Activated CD8-positive, alpha-beta memory T cell treated with anti-CD3 and anti-CD28 coated beads, Interleukin-2, amount 50 U/mL, for 48 hours (primary cell): ENCODE results near the gene S1PR2.
"Not testable (repeated sequence)": the region's sequence is repeated elsewhere in the genome, so short reads cannot be mapped to it uniquely, and the experiment has no call there.

Source experiments
- DNase-seq: peaks from one replicate; pipeline ENCODE4 v3.0.0-alpha.2; 2020

S1PR2 gene

DNA sequence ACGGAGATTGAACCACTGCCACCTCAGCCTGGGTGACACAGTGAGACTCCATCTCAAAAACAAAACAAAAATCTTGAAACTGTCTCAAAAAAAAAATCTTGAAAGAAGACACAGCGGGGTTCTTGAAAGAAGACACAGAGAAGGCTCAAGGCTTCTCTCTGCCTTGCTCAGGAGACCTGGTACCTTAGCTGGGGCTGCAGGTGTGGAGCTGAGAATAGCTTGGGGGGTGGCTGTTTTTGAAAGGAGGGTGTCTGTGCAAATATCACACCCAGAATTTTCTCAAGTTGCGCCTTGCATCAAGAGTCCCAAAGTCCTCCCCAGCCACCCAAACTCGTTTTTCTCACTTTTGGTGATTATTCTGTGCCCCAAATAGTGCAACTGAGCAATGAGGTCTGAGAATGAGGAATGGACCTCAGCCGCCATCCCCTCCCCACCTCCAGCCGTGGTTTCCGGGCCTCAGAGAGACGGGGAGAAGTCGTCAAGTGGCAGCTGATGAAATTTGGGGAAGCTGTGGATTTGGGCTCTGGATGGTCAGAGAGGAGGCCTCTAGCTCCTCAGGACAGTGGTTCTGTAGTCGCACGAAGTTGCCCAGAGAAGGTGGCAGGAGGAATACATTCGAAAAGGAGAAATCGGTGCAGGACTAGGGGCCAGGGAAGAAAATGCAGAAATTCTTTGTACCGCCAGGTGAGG lies 8.8 kb downstream of the S1PR2 start:
- no peak for DNase-seq

DNA sequence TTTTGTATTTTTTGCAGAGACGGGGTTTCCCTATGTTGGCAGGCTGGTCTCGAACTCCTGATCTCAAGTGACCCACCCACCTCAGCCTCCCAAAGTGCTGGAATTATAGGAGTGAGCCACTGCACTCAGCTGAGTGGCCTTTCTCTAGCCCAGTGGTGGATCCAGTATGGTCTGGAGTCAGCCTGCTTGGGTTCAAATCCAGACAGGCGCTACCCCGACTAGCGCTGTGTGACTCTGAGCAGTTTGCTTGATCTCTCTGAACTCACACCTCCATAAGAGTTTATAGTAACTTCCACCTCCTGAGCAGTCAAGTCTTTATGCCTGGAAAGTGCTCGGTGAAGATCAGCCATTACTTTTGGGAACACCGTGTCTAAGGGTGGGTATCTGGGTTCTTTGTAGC lies 10.4 kb downstream of the S1PR2 start:
- DNase-seq: no peak

DNA sequence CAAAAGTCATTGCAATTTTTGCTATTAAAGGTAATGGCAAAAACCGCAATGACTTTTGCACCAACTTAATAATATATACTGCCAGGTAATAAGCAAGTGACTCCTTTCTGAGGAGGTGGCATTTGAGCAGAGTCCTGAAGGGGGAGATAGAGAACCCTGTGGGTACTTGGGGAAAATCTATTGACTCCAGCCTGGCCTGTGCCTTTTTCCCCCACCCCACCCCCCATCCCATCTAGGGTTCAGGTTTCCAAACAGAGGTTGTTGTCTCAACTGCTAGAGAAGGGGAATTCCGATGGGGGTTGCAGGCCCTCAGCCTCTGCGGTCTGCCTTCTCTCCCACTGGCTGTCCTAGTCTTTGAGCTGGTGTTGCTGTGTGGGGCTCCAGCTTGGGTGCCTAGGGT lies 11.5 kb downstream of the S1PR2 start:
- no peak for DNase-seq

DNA sequence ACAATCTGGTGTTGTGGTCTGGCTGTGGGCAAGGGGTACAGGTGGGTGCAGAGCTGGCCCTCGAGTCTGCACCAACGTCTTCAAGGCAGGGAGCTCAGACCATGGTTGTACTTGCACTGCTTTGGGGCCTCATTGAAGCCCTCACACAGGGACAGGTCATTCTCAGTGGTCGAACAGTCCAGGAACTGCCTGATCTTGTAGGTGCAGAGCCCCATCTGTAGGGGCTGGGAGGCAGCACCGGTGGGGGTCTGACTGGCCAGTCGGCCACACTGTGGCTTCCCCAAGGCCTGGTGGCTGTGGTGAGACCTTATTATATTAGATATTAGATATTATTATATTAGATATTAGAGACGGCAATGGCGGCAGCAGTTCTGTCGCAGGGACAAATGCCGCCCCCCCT lies 14.0 kb downstream of the S1PR2 start:
- DNase-seq: no peak

DNA sequence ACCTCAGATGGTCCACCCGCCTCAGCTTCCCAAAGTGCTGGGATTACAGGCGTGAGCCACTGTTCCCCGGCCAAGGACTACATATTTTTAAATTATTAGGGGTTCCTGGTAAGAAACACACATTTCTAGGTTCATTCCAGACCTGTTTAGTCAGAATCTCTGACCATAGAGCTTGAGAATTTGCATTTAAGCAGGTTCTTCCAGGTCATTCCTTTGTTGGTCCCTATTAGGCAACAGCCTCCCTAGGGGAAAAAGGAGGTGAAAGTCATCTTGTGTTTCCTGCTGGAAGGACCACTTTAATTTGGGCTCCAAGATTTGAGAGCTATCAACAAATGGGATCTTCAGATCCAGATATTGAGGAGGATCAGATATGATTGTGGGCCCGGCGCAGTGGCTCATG lies 16.3 kb downstream of the S1PR2 start:
- DNase-seq: no peak

DNA sequence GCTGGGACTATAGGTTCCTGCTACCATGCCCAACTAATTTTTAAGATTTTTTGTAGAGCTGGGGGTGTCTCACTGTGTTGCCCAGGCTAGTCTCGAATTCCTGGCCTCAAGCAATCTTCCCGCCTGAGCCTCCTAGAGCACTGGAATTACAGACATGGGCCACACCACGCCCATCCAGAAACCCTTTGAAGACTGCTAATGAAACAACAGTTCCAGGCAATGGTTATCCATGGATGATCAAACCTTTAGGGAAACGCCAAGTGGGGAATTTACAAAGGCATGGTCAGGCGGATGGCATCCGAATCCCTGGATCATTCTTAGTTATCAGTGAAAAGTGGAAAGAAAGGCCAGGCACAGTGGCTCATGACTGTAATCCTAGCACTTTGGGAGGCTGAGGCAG lies 19.4 kb downstream of the S1PR2 start:
- DNase-seq: no peak

DNA sequence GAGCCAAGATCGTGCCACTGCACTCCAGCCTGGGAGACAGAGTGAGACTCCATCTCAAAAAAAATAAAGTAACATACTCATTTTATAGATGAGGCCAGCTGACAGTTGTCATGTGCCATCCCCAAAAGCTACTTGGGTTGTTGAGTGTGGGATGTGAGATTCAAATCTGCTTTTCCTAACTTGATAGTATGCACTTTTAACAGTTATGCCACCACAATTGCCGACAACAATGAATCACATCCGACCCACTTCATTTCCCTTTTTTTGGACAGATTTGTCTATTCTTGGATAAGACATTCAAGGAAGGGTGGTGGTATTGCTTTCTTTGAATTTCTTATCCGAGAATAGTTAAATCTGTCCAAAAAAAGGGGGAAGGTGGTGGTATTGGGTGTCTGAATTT lies 20.1 kb downstream of the S1PR2 start:
- no peak for DNase-seq

DNA sequence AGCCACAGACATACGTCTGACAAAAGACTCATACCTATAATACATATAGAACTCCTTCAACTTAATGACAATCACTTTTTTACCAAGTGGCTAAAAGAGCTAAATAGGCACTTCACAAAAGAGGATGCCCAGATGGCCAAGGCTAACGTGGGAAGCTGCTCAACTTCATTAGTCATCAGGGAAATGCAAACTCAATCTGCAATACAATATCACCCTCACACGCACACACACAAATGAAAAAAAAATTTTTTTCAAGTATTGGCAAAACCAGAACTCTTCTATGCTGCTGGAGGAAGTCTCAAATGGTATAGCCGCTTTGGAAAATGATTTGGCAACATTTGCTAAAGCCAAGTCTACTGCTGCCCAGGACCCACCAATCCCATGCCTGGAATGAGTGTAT lies 21.8 kb downstream of the S1PR2 start:
- DNase-seq: no peak

DNA sequence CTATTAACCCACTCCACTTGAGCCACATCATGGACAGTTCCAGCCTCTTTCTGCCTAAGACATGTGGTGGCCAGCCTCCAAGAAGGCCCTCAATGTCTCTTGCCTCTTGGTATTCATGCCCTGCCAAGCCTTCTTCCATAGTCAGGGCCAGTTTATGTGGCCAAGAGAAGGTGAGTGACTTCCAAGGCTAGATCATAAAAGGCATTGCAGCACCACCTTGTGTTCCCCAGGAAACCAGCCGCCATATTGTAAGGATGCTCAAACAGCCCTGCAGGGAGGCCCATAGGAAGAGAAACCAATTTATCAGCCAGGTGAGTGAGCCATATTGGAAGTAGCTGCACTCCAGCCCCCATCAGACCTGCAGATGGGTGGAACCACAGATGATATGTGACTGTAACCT lies 24.1 kb downstream of the S1PR2 start:
- no peak for DNase-seq

DNA sequence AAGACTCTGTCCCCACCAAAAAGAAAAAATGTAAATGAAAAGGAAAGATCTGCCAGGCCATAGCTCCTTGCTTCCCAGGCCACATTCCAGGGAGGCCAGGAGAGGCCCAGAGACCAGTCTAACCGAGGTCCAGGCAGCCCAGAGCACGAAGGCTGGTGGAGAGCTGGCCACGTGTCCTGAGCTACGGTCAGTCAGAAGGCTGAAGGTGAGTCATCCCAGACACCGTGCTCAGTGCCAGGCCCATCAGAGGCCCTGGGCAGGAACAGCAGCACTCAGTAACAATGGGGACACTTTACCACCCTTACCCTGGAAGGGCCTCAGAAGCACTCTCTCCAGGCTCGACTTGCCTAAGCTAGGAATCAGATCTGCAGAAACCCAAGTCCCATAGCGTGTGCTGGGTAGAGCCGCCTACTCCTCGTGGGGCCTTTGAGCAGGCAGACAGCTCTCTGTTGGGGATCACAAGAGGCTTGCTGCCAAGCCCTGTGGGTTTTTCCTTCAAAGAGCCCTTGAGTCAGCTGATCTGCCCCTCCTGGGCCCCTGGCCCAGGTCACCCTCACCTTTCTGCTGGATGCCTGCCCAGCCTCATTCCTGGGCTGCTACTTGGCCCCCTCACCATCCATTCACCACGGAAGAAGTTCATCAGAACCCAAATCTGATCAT lies 24.8 kb downstream of the S1PR2 start:
- no peak for DNase-seq

DNA sequence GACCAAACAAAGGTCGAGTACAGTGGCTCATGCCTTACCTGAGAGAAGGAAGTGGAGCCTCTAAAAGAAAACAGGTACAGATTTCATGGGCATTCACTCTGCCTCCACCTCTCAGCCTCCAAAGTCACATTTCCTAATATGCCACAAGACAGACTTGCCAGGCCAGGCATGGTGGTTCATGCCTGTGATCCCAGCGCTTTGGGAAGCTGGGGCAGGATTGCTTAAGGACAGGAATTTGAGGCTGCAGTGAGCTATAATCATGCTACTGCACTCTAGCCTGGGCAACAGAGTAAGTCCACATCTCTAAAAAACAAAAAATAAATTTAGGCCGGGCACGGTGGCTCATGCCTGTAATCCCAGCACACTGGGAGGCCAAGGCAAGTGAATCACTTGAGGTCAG lies 25.5 kb downstream of the S1PR2 start:
- no peak for DNase-seq

DNA sequence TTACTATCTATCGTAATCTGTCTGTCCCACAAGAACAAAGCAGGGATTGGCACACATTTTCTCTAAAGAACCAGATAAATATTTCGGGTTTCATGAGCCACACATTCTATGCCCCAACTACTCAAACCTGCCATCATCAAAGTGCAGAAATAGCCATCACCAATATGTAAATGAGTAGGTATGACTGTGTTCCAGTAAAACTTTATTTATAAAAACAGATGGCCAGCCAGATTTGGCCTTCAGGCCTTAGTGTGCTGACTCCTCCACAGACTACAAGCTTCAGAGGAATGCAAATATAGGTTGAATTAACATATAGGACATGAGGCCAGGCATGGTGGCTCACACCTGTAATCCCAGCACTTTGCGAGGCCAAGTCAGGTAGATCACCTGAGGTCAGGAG lies 27.4 kb downstream of the S1PR2 start:
- no peak for DNase-seq

DNA sequence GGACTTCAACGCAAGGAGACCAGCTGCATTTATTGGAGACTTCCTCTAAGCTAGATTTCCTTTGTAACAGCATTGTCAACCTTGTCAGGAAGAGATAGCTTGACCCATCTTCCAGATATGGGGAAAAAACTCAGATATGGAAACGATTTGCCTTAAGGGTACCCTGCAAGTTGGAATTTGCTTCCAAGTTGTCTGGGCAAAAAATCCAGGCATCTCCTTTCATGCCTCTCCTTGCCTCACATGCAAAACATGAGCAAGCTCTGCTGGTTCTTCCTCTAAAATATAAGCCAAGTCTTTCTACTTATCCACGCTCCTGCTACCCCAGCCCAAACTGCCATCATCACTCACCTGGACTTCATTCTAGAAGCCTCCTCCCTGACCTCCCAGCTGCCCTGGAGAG lies 30.0 kb downstream of the S1PR2 start:
- no peak for DNase-seq

DNA sequence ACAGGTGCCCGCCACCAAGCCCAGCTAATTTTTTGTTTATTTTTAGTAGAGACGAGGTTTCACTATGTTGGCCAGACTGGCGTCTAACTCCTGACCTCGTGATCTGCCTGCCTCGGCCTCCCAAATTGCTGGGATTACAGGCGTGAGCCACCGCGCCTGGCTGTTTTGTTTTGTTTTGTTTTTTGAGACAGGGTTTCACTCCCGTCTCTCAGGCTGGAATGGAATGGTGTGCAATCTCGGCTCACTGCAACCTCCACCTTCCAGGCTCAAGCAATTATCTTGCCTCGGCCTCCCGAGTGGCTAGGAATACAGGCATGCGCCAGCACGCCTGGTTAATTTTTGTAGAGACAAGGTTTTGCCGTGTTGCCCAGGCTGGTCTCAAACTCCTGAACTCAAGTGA lies 31.0 kb downstream of the S1PR2 start:
- DNase-seq: not testable (repeated sequence)

DNA sequence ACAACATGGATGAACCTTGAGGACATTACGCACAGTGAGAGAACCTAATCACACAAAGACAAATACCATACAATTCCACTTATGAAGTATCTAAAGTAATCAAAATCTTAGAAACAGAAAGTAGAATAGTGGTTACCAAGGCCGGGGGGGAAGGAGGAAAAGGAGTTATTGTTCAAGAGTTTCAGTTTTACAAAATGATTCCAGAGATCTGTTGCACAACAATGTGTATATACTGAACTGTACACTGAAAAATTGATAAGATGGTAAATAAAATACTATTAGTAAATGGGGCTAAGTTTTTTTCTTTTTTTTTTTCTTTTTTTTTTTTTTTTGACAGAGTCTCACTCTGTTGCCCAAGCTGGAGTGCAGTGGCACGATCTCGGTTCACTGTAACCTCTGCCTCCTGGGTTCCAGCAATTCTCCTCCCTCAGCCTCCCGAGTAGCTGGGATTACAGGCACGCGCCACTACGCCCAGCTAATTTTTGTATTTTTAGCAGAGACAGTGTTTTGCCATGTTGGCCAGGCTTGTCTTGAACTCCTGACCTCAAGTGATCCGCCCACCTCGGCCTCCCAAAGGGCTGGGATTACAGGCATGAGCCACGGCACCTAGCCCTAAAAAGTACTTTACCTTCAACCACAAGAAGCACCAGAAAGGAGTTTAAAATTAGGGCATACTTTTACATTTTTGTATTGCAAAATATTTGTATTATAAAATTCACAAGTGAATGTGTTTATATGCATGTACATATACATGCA lies 32.1 kb downstream of the S1PR2 start:
- DNase-seq: not testable (repeated sequence)

DNA sequence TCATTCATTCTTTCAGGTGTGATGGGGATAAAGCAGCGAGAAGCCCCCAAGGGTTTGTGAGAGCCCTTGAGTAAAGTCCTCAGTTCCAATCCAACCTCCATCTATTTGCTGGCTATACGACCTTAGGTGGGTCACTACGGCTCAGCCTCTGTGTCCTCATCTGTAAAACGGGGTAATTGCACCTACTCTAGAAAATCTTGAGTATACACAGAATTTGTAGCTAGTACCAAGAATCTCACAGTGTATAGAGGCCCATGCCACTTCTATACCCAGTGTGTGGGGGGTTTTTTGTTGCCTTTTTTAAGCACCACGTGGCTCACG lies 36.0 kb downstream of the S1PR2 start:
- no peak for DNase-seq

DNA sequence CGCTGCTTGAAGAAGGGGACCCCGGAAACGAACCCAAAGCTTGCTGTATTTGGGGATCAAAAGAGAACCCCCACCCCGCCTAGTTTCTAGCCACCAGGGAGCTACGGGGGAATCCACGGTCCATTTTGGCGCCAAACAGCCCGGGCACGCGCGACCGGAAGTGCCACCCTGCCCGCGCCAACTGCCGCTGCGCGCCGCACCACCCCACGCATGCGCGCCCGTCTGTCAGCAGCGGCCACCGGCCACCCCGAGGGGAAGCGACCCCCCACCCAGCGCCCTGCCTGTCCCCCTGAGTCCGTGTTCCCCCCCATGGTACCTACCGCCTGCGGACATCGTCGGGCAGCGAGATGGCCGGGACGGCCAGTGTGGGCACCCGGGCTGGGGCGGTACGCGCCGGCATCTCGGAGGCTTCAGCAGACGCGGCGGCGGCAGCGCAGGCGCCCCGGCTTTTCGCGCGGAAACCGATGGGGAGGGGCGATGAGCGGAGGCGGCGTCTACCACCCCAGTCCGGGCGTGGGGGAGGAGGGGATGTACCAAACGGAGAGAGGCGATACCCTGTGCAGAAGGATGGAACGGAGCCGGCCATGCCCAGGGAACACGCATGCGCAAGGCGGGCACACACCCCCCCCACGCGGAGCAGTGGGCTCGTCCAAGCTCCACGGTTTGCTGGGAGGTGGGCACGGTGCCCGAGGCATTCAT lies 36.5 kb downstream of the S1PR2 start, which contains the start of gene DNMT1:
TSS of gene DNMT1 (minus strand) at position 454 of the 699 bp plus-strand sequence. CDS start at position 400, 54 bp downstream.
- DNase-seq: peak; percentile 99

DNA sequence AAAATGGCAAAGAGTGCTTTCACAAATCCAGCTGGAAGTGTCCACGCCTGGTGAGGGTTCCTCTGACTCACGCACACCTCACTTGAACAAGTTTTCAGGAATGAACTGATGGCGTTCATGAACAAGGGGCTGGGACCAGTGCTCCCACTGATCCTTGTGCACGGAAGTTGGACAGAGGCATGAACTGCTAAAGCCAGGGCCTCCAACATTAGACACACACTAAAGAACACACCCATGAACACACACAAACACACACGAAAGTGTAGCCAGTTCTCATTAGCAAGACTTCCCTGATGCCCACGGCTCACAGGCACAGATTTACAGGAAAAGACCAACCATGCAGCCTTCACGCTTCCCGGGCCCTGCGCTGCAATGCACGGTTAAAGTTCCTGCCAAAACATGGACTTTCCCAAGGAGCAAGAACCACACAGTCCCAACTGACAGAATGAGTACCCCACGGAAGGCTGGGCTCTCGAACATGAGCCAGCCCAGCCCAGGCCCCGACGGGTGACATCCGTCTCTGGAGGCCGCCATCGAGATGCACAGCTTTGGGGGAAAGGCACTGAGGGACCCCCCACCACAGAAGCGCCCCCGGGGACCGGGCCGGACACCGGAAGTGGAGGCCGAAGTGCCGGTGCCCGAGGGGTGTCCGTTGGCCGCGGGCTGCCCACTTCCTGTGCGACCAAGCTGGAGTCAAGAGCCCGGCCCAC lies 37.2 kb downstream of the S1PR2 start:
- DNase-seq: no peak

DNA sequence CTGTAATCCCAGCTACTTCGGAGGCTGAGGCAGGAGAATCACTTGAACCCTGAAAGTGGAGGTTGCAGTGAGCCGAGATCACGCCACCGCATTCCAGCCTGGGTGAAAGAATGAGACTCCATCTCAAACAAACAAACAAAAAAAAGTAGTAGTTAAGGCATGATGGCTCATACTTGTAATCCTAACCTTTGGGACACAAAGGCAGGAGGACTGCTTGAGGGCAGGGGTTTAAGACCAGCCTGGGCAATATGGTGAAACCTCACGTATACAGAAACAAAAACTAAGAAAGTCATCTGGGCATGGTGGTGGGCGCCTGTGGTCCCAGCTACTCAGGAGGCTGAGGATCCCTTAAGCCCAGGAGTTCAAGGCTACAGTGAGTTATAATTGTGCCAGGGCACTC lies 38.2 kb downstream of the S1PR2 start:
- DNase-seq: no peak

DNA sequence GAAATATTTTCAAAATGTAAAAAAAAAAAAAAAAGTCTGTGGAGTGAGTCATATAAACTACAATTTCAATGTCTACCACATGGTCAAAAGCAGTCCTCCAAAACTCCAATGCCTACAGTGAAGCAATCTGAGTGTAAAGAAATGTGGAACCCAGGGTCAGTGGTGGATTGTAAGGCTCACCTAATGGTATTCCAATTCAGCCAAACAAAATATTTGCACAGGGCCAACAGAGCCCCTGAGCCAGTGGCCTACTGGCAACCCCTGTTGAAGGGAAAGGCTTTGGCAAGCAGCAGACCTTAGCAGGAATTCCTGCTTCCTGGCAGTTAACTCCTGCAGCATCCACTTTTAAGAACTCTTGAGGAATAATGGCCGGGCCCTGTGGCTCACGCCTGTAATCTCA lies 39.8 kb downstream of the S1PR2 start:
- no peak for DNase-seq

DNA sequence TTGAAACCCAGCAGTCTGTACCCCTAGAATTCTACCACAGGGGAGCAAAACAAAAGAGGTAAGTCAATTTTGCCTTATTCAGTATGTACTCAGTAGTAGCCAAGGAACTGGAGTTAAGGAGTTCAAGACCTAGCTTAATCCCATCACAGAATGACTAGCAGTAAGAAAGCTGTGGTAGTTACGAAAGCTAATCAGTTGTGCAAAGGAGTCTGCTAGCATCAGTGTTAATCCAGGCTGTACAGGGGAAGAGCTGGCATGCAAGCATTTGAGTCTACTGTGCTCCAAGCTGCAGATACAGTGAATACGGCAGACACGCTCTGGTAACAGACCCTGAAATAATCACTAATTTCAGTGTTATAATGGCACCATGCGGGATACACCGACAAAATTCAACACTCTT lies 41.1 kb downstream of the S1PR2 start:
- no peak for DNase-seq

DNA sequence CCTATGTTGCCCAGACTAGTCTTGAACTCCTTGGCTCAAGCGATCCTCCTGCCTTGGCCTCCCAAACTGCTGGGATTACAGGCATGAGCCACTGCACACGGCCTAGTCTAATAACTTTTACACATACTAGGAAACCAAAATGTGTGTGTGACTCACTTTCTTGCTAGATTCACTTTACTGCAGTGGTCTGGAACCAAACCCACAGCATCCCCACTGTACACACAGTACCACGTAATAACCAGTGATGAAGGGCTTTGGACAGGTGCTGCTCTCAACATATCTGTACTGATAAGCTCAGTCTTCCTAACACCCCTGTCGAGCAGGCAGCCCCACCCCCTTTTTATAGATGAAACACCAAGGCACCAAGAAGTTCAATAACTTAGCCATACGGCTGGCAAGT lies 41.5 kb downstream of the S1PR2 start:
- DNase-seq: peak; percentile 67

DNA sequence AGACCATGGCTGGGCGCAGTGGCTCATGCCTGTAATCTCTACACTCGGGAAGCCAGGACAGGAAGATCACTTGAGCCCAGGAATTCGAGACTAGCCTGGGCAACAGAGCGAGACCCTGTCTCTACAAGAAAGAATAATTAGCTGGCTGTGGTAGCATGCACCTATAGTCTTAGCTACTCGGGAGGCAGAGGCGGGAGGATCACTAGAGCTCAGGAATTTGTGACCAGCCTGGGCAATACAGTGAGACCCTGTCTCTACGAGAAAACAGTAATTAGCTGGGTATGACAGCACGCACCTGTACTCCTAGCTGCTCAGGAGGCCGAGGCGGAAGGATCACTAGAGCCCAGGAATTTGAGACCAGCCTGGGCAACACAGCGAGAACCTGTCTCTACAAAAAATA lies 43.8 kb downstream of the S1PR2 start:
- no peak for DNase-seq
